ENCODE measurements around the gene RICTOR. TPM values are rescaled to one million over a fixed set of nuclear protein-coding genes. Genes with fewer than 3 reads are reported as not detected.

The RICTOR gene
- total and polyA plus RNA-seq, 2 donors (not counting 1 experiment from before 2014, with no cell fraction given), result 17.1 to 26.3 TPM

DNA sequence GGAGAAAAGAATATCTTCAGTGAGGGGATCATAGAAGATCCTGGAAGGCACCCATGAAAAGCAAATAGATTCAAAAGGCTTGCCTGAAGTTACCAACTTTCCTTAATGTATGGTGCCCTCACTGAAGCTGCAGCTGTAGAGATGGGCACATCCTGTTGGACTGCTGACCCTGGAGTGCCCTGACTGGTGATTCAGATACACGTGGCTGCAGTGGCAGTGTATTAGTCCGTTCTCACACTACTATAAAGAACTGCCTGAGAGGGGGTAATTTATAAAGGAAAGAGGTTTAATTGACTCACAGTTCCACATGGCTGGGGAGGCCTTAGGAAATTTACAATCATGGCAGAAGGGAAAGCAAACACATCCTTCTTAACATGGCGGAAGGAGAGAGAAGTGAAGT lies 148.1 kb downstream of the RICTOR start:
- H3K27me3 ChIP-seq (ENCODE audit: control insufficient read depth, insufficient read depth, low read length), result no peaks in the 10 kb centered on the region
- H2AFZ ChIP-seq (ENCODE audit: low read length), result no peak overlapping the region
- H3K9ac ChIP-seq (ENCODE audit: insufficient read depth, low read length), result no peak overlapping the region
- DNase-seq (ENCODE audit: low read depth in 2 of 2), result peak; percentile 45 to 69
- TF ChIP-seq EZH2 (IDR thresholded peaks at IDR 0.05; ENCODE audit: low read length, missing control alignments), result no peak
- TF ChIP-seq, protein P1, sequence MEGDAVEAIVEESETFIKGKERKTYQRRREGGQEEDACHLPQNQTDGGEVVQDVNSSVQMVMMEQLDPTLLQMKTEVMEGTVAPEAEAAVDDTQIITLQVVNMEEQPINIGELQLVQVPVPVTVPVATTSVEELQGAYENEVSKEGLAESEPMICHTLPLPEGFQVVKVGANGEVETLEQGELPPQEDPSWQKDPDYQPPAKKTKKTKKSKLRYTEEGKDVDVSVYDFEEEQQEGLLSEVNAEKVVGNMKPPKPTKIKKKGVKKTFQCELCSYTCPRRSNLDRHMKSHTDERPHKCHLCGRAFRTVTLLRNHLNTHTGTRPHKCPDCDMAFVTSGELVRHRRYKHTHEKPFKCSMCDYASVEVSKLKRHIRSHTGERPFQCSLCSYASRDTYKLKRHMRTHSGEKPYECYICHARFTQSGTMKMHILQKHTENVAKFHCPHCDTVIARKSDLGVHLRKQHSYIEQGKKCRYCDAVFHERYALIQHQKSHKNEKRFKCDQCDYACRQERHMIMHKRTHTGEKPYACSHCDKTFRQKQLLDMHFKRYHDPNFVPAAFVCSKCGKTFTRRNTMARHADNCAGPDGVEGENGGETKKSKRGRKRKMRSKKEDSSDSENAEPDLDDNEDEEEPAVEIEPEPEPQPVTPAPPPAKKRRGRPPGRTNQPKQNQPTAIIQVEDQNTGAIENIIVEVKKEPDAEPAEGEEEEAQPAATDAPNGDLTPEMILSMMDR (conservative IDR thresholded peaks at IDR 0.05 in 1 of 2, IDR thresholded peaks at IDR 0.05 in 1 of 2; ENCODE audit: low read depth in 1 of 2, low read length in 2 of 2), result no peak
- no peaks in the 10 kb centered on the region for H3K9me3 ChIP-seq (ENCODE audit: control insufficient read depth, insufficient read depth, low read depth, low read length)
- no peak overlapping the region for H3K4me3 ChIP-seq (replicated peaks in 1 of 4; ENCODE audit: control extremely low read depth in 1 of 4, insufficient read depth in 1 of 4, low read depth in 3 of 4, low read length in 4 of 4)
- no peaks in the 10 kb centered on the region for H3K79me2 ChIP-seq (ENCODE audit: control insufficient read depth, insufficient read depth, low read length)
- H3K4me1 ChIP-seq (ENCODE audit: control insufficient read depth, extremely low read depth, insufficient read depth, low read length), result peaks cover 6% of the 10 kb centered on the region
- no peak overlapping the region for H3K4me2 ChIP-seq (ENCODE audit: extremely low read depth, insufficient read depth, low read length)
- peaks cover 17% of the 10 kb centered on the region for H3K36me3 ChIP-seq (ENCODE audit: control insufficient read depth, insufficient read depth, low read length)
- peak overlapping the region; percentile 15 for H3K27ac ChIP-seq (ENCODE audit: insufficient read depth, low read length)
- peaks cover 4% of the 10 kb centered on the region for H4K20me1 ChIP-seq (ENCODE audit: control insufficient read depth, extremely low read depth, insufficient read depth, low read length)

DNA sequence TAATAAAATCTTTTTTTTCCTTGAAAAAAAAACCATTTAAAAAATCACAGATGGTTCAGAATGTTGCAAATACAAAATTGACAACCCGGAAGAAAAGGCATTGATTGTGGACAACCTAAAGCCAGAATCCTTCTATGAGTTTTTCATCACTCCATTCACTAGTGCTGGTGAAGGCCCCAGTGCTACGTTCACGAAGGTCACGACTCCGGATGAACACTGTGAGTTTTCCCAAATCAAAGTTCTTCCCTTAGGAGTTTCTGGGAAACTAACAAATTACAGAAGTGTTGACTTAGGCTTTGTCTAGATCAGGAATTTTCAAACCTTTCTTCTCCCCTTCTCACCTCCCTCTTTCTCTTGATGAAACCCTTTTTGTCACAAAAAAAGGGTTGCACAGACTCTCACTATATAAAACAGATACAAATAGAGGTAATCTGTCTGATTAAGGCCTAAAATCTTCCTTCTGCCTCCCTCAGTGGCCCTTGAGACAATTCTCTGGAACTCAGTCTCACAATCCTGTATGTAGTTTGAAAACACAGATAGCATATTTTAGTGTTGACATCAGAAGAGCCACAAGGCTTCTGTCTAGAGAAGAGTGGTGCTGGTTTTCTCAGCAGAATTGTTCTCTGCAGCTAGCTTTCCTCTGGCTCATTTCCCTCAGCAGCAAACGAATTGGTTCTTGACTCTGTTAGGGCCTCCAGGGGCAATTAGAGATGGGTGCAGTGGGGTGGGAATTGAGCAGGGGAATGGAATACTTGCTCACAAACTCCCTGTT lies 148.9 kb downstream of the RICTOR start:
- H3K4me1 ChIP-seq (ENCODE audit: control insufficient read depth, extremely low read depth, insufficient read depth, low read length), result peaks cover 6% of the 10 kb centered on the region
- peak overlapping the region; percentile 15 for H3K27ac ChIP-seq (ENCODE audit: insufficient read depth, low read length)
- no peak overlapping the region for H3K4me3 ChIP-seq (replicated peaks in 1 of 4; ENCODE audit: control extremely low read depth in 1 of 4, insufficient read depth in 1 of 4, low read depth in 3 of 4, low read length in 4 of 4)
- peak; percentile 56 to 87 for DNase-seq (ENCODE audit: low read depth in 2 of 2)
- no peaks in the 10 kb centered on the region for H3K27me3 ChIP-seq (ENCODE audit: control insufficient read depth, insufficient read depth, low read length)
- H3K9ac ChIP-seq (ENCODE audit: insufficient read depth, low read length), result no peak overlapping the region
- TF ChIP-seq EZH2 (IDR thresholded peaks at IDR 0.05; ENCODE audit: low read length, missing control alignments), result no peak
- TF ChIP-seq, protein P1 (conservative IDR thresholded peaks at IDR 0.05 in 1 of 2, IDR thresholded peaks at IDR 0.05 in 1 of 2; ENCODE audit: low read depth in 1 of 2, low read length in 2 of 2), result no peak
- no peaks in the 10 kb centered on the region for H3K79me2 ChIP-seq (ENCODE audit: control insufficient read depth, insufficient read depth, low read length)
- no peak overlapping the region for H3K4me2 ChIP-seq (ENCODE audit: extremely low read depth, insufficient read depth, low read length)
- H2AFZ ChIP-seq (ENCODE audit: low read length), result no peak overlapping the region
- peaks cover 16% of the 10 kb centered on the region for H3K36me3 ChIP-seq (ENCODE audit: control insufficient read depth, insufficient read depth, low read length)
- peaks cover 4% of the 10 kb centered on the region for H4K20me1 ChIP-seq (ENCODE audit: control insufficient read depth, extremely low read depth, insufficient read depth, low read length)
- no peaks in the 10 kb centered on the region for H3K9me3 ChIP-seq (ENCODE audit: control insufficient read depth, insufficient read depth, low read depth, low read length)

DNA sequence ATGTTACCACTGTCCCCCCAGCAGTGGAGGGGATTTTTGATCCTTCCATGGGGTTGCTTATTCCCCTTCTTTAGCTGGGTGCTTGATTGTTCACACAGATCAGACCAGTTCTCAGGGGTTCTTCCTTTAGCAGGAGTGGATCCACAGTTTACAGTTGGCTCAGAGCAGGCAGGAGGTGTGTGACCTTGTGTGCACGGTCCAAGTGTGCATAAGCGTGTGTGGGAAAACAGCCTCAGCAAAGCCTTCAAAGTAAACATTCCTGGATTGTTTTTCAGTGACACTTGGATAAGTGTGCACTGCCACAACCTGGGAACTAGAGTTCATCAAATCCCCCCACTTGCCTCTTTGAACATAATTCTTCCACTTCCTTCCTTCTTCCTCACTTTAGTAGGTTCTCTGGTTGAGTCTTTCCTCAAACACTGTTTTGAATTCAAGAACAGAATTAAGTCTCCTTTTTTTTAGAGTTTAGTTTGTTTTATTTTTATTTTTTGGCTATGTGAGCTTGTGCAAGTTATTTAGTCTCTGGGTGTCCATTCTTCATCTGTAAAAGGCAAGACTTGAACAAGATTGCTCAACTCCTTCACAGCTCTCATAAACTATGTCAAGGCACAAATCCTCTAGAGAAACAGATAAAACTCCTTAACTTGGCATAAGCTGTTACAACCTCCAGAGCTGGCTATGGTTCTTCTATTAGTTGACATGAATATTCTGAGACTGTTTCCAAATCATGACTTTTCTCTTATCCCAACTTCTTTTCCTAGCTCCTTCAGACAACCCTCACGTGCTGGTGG lies 150.3 kb downstream of the RICTOR start:
- Histone ChIP-seq H3K79me2 (ENCODE audit: control insufficient read depth, insufficient read depth, low read length) (no peaks in the 10 kb centered on the region), H3K9me3 (ENCODE audit: control insufficient read depth, insufficient read depth, low read depth, low read length) (no peaks in the 10 kb centered on the region), H3K9ac (ENCODE audit: insufficient read depth, low read length) (no peak overlapping the region), H3K4me1 (ENCODE audit: control insufficient read depth, extremely low read depth, insufficient read depth, low read length) (peaks cover 6% of the 10 kb centered on the region), H3K36me3 (ENCODE audit: control insufficient read depth, insufficient read depth, low read length) (peaks cover 14% of the 10 kb centered on the region), H2AFZ (ENCODE audit: low read length) (no peak overlapping the region), H3K4me3 (replicated peaks in 1 of 4; ENCODE audit: control extremely low read depth in 1 of 4, insufficient read depth in 1 of 4, low read depth in 3 of 4, low read length in 4 of 4) (no peak overlapping the region), H3K4me2 (ENCODE audit: extremely low read depth, insufficient read depth, low read length) (no peak overlapping the region), H3K27ac (ENCODE audit: insufficient read depth, low read length) (no peak overlapping the region), H3K27me3 (ENCODE audit: control insufficient read depth, insufficient read depth, low read length) (no peaks in the 10 kb centered on the region), H4K20me1 (ENCODE audit: control insufficient read depth, extremely low read depth, insufficient read depth, low read length) (peaks cover 4% of the 10 kb centered on the region)
- TF ChIP-seq, protein P1 (conservative IDR thresholded peaks at IDR 0.05 in 1 of 2, IDR thresholded peaks at IDR 0.05 in 1 of 2; ENCODE audit: low read depth in 1 of 2, low read length in 2 of 2), result no peak
- no peak for TF ChIP-seq EZH2 (IDR thresholded peaks at IDR 0.05; ENCODE audit: low read length, missing control alignments)
- DNase-seq (ENCODE audit: low read depth in 2 of 2), result peak in 1 of 2 donors; percentile 59
